ENCODE measurements around the gene ZNF101. TPM values are rescaled to one million over a fixed set of nuclear protein-coding genes. Genes with fewer than 3 reads are reported as not detected.

The ZNF101 gene
- total RNA-seq, 4 donors from 2014 or later: 4.0 to 12.0 (median 10.5) TPM

GRCh38 chr19:19647037-19647835, 21.4 kb upstream of the ZNF101 start:
- no peak overlapping the region for H3K4me3 ChIP-seq
- no peak overlapping the region for H3K27ac ChIP-seq
- no peaks in the 10 kb centered on the region for H3K9me3 ChIP-seq
- no peak for TF ChIP-seq EP300 (IDR thresholded peaks at IDR 0.05)
- TF ChIP-seq CTCF (IDR thresholded peaks at IDR 0.05): no peak
- no peak for TF ChIP-seq POLR2A (IDR thresholded peaks at IDR 0.05)
- no peaks in the 10 kb centered on the region for H3K27me3 ChIP-seq
- peaks cover 8 to 82% (median 42%) of the 10 kb centered on the region in 3 donors for H3K36me3 ChIP-seq
- WGBS, 2 donors: 89 to 90% methylated on average over 26 to 29 of the region's 29 CpGs
- H3K4me1 ChIP-seq: peaks cover 0 to 19% (median 0%) of the 10 kb centered on the region in 4 donors
- no peak for DNase-seq (ENCODE audit: low spot score in 2 of 2)

- no peak overlapping the region for H3K27ac ChIP-seq
- no peak overlapping the region for H3K4me3 ChIP-seq
- H3K36me3 ChIP-seq: peaks cover 14 to 100% (median 61%) of the 10 kb centered on the region in 3 donors
- no peaks in the 10 kb centered on the region for H3K9me3 ChIP-seq
- no peaks in the 10 kb centered on the region for H3K27me3 ChIP-seq
- H3K4me1 ChIP-seq: peaks cover 0 to 11% (median 0%) of the 10 kb centered on the region in 4 donors
- no peak for DNase-seq (ENCODE audit: low spot score in 2 of 2)
- 79 to 87% methylated on average over 6 of the region's 6 CpGs for WGBS, 2 donors
- no peak for TF ChIP-seq CTCF (IDR thresholded peaks at IDR 0.05)
- TF ChIP-seq EP300 (IDR thresholded peaks at IDR 0.05): no peak
- no peak for TF ChIP-seq POLR2A (IDR thresholded peaks at IDR 0.05)
These were observed 19.5 kb upstream of the ZNF101 start for GRCh38 chr19:19649155-19649554.

- Histone ChIP-seq H3K4me3 (no peak overlapping the region), H3K36me3 (peaks cover 14 to 100% (median 65%) of the 10 kb centered on the region in 3 donors), H3K4me1 (peaks cover 0 to 10% (median 0%) of the 10 kb centered on the region in 4 donors), H3K27ac (no peak overlapping the region), H3K9me3 (no peaks in the 10 kb centered on the region), H3K27me3 (no peaks in the 10 kb centered on the region)
- TF ChIP-seq CTCF (IDR thresholded peaks at IDR 0.05) (no peak), POLR2A (IDR thresholded peaks at IDR 0.05) (no peak), EP300 (IDR thresholded peaks at IDR 0.05) (no peak)
- 97 to 100% methylated on average over 2 to 17 of the region's 22 CpGs for WGBS, 2 donors
- DNase-seq (ENCODE audit: low spot score in 2 of 2): no peak
These were observed 19.1 kb upstream of the ZNF101 start for GRCh38 chr19:19649580-19649995.

- WGBS, 2 donors: 92% methylated on average over 7 to 9 of the region's 9 CpGs
- no peak for DNase-seq (ENCODE audit: low spot score in 2 of 2)
- H3K27ac ChIP-seq: no peak overlapping the region
- H3K27me3 ChIP-seq: no peaks in the 10 kb centered on the region
- no peaks in the 10 kb centered on the region for H3K9me3 ChIP-seq
- H3K4me3 ChIP-seq: no peak overlapping the region
- no peak for TF ChIP-seq EP300 (IDR thresholded peaks at IDR 0.05)
- TF ChIP-seq POLR2A (IDR thresholded peaks at IDR 0.05): no peak
- no peak for TF ChIP-seq CTCF (IDR thresholded peaks at IDR 0.05)
- peaks cover 14 to 100% (median 73%) of the 10 kb centered on the region in 3 donors for H3K36me3 ChIP-seq
- H3K4me1 ChIP-seq: peaks cover 0 to 10% (median 0%) of the 10 kb centered on the region in 4 donors
These were observed 18.3 kb upstream of the ZNF101 start for GRCh38 chr19:19650331-19650730.

GRCh38 chr19:19651076-19651475, 17.6 kb upstream of the ZNF101 start:
- Histone ChIP-seq H3K36me3 (peaks cover 14 to 100% (median 74%) of the 10 kb centered on the region in 3 donors), H3K27ac (peak overlapping the region in 1 of 4 donors; percentile 20), H3K27me3 (no peaks in the 10 kb centered on the region), H3K9me3 (no peaks in the 10 kb centered on the region), H3K4me3 (no peak overlapping the region), H3K4me1 (peaks cover 0 to 10% (median 0%) of the 10 kb centered on the region in 4 donors)
- TF ChIP-seq POLR2A (IDR thresholded peaks at IDR 0.05) (no peak), CTCF (IDR thresholded peaks at IDR 0.05) (no peak), EP300 (IDR thresholded peaks at IDR 0.05) (no peak)
- 53 to 60% methylated on average over 13 of the region's 13 CpGs for WGBS, 2 donors
- no peak for DNase-seq (ENCODE audit: low spot score in 2 of 2)

Measured in tibial nerve (tissue), 4 donors.